ENCODE measurements around the gene CYSTM1.

Gene CYSTM1

GRCh38 chr5:140220032-140220697 lies 45.2 kb downstream of the CYSTM1 start:
- POLR2A ChIA-PET: interaction anchor here (0.7 to 1.1 kb wide), 2 partner anchors 14 to 45 kb away, joined by 3 read pairs; partner anchors contain the start of gene CYSTM1
- H3K4me1 ChIP-seq (ENCODE audit: control insufficient read depth, insufficient read depth, low read length): peaks cover 22% of the 10 kb centered on the region
- H3K9me3 ChIP-seq (ENCODE audit: control insufficient read depth, insufficient read depth, low read depth, low read length): no peaks in the 10 kb centered on the region
- H3K36me3 ChIP-seq (ENCODE audit: control insufficient read depth in 2 of 2, insufficient read depth in 1 of 2, low read length in 2 of 2): no peaks in the 10 kb centered on the region
- H3K27ac ChIP-seq (ENCODE audit: extremely low read depth, low read depth, low read length): peak overlapping the region; percentile 20; the same call in 1 of the 2 replicates
- no peak overlapping the region for H3K4me3 ChIP-seq (ENCODE audit: low read depth, low read length)
- CTCF ChIA-PET: interaction anchor here (0.6 to 1.6 kb wide), 6 partner anchors 14 to 1565 kb away, joined by 3 to 4 read pairs (median 3); no protein-coding TSS in a partner anchor
- TF ChIP-seq ZNF335 (tag by site-specific recombination; conservative IDR thresholded peaks at IDR 0.05) (peak; percentile 79), ZNF664 (tag by site-specific recombination; IDR thresholded peaks at IDR 0.05) (no peak)

GRCh38 chr5:140220698-140221064 lies 45.7 kb downstream of the CYSTM1 start:
- Histone ChIP-seq H3K4me1 (ENCODE audit: control insufficient read depth, insufficient read depth, low read length) (peaks cover 22% of the 10 kb centered on the region), H3K9me3 (ENCODE audit: control insufficient read depth, insufficient read depth, low read depth, low read length) (no peaks in the 10 kb centered on the region), H3K27ac (ENCODE audit: extremely low read depth, low read depth, low read length) (no peak overlapping the region), H3K36me3 (ENCODE audit: control insufficient read depth in 2 of 2, insufficient read depth in 1 of 2, low read length in 2 of 2) (no peaks in the 10 kb centered on the region), H3K4me3 (ENCODE audit: low read depth, low read length) (no peak overlapping the region)
- CTCF ChIA-PET: interaction anchor here (0.6 to 1.6 kb wide), 6 partner anchors 19 to 1566 kb away, joined by 3 to 4 read pairs (median 3); no protein-coding TSS in a partner anchor
- TF ChIP-seq ZNF792 (tag by site-specific recombination; IDR thresholded peaks at IDR 0.05): no peak
- TF ChIP-seq ZBTB17 (tag by site-specific recombination; IDR thresholded peaks at IDR 0.05): no peak
- TF ChIP-seq IKZF3 (tag by site-specific recombination; IDR thresholded peaks at IDR 0.05): no peak
- no peak for TF ChIP-seq ZSCAN30 (tag by site-specific recombination; IDR thresholded peaks at IDR 0.05)
- TF ChIP-seq ZNF473 (tag by site-specific recombination; IDR thresholded peaks at IDR 0.05): no peak
- TF ChIP-seq YY1 (tag by site-specific recombination; IDR thresholded peaks at IDR 0.05): no peak
- TF ChIP-seq ZNF211 (tag by site-specific recombination; IDR thresholded peaks at IDR 0.05; ENCODE audit: low read depth): no peak
- no peak for TF ChIP-seq ZNF169 (tag by site-specific recombination; IDR thresholded peaks at IDR 0.05)
- TF ChIP-seq ZFP37 (tag by site-specific recombination; IDR thresholded peaks at IDR 0.05): no peak
- no peak for TF ChIP-seq ZNF629 (tag by site-specific recombination; IDR thresholded peaks at IDR 0.05)
- POLR2A ChIA-PET: interaction anchor here (1.1 kb wide), 1 partner anchor 45 kb away, joined by 3 read pairs; the partner anchor contains the start of gene CYSTM1

- H3K4me1 ChIP-seq (ENCODE audit: control insufficient read depth, insufficient read depth, low read length): peaks cover 22% of the 10 kb centered on the region
- ChIA-PET CTCF (interaction anchor here (0.5 to 1.4 kb wide), 3 partner anchors 18 to 252 kb away, joined by 3 to 6 read pairs (median 4); no protein-coding TSS in a partner anchor), POLR2A (no interaction called here)
- TF ChIP-seq ZNF449 (tag by site-specific recombination; IDR thresholded peaks at IDR 0.05): peak; percentile 53; the same call in 1 of the 2 replicates
- no peak for TF ChIP-seq ZNF664 (tag by site-specific recombination; IDR thresholded peaks at IDR 0.05)
- 0 out of 2 replicates have a peak, but pooled peaks have one; percentile 27 for TF ChIP-seq HIC1 (tag by site-specific recombination; IDR thresholded peaks at IDR 0.05)
- no peaks in the 10 kb centered on the region for H3K9me3 ChIP-seq (ENCODE audit: control insufficient read depth, insufficient read depth, low read depth, low read length)
- H3K27ac ChIP-seq (ENCODE audit: extremely low read depth, low read depth, low read length): no peak overlapping the region
- H3K36me3 ChIP-seq (ENCODE audit: control insufficient read depth in 2 of 2, insufficient read depth in 1 of 2, low read length in 2 of 2): no peaks in the 10 kb centered on the region
- no peak overlapping the region for H3K4me3 ChIP-seq (ENCODE audit: low read depth, low read length)
Measured at GRCh38 chr5:140221697-140222223, 46.8 kb downstream of the CYSTM1 start.
